Kidney epithelial cell (primary cell): ENCODE results near the gene PTPN1. TPM values are rescaled to one million over a fixed set of nuclear protein-coding genes. Genes with fewer than 3 reads are reported as not detected.
A peak's percentile ranks its signal among the peaks of the same experiment; 100 is the strongest.

ENCODE experiments used
- DNase-seq: peaks from one replicate; pipeline ENCODE4 v3.0.0-alpha.2; 2010; ENCODE audit warnings: low read depth
- H3K27me3 ChIP-seq: 2 replicates; pipeline ENCODE4 v1.6.0; 2011; ENCODE audit warnings: low read length; ENCODE audit not compliant: control insufficient read depth, insufficient read depth
- H3K36me3 ChIP-seq: 2 replicates; pipeline ENCODE4 v1.5.1; 2011; ENCODE audit warnings: low read length; ENCODE audit not compliant: control insufficient read depth, insufficient read depth
- H3K4me3 ChIP-seq: 2 replicates; pipeline ENCODE4 v1.5.1; 2011; ENCODE audit warnings: low read depth, mild to moderate bottlenecking, control low read depth, low read length
- total RNA-seq: library from RNA; depleted of rRNA; stranded (reverse); fragments of >200 nt; gene quantifications from 2 replicates; pipeline ENCODE4 v1.2.3, GENCODE V29; 2015
- TF ChIP-seq, protein P1 (sequence below): IDR thresholded peaks from 2 replicates; pipeline ENCODE4 v1.5.1; 2011; ENCODE audit warnings: mild to moderate bottlenecking, moderate library complexity, low read length, control low read depth, inconsistent platforms; ENCODE audit not compliant: insufficient read depth, poor library complexity, severe bottlenecking

Gene PTPN1
- total RNA-seq, 1 donor from 2014 or later, result 36.9 TPM

DNA sequence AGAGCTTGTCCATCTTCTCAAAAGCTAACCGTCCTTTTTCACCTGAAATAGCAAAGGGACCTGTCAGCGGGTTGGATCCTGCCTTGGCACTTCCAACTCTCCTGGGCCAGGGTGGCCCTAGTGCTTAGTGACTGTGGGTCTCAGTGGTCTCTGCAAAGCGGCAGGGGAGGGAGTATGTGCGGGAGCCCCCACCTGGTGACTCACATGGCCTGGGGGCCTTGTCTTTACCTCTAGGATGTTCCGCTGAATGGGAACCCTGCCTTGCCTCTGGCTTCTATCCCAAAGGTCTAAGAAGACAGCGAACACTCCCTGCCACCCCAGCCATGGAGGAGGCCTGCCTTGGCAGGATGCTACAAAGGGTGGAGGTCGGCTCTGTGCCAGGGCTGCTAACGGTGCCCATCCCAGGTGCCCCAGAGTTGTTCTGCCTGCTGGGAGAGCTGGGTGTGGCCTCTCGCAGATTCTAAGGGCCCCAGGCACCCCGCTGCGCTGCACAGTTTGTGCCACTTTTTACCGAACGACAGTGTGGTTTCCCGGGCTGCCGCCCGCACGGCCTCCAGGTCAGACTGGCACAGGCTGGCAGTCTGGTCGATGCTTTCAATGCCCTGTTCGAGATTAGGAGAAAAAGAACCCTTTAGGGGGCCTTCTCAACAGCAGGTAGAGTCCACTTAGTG is 77.2 kb downstream of the PTPN1 start:
- Histone ChIP-seq H3K4me3 (no peak overlapping the region), H3K27me3 (no peaks in the 10 kb centered on the region), H3K36me3 (peaks cover 4% of the 10 kb centered on the region)
- DNase-seq, result no peak
- TF ChIP-seq, protein P1, sequence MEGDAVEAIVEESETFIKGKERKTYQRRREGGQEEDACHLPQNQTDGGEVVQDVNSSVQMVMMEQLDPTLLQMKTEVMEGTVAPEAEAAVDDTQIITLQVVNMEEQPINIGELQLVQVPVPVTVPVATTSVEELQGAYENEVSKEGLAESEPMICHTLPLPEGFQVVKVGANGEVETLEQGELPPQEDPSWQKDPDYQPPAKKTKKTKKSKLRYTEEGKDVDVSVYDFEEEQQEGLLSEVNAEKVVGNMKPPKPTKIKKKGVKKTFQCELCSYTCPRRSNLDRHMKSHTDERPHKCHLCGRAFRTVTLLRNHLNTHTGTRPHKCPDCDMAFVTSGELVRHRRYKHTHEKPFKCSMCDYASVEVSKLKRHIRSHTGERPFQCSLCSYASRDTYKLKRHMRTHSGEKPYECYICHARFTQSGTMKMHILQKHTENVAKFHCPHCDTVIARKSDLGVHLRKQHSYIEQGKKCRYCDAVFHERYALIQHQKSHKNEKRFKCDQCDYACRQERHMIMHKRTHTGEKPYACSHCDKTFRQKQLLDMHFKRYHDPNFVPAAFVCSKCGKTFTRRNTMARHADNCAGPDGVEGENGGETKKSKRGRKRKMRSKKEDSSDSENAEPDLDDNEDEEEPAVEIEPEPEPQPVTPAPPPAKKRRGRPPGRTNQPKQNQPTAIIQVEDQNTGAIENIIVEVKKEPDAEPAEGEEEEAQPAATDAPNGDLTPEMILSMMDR, result no peak

DNA sequence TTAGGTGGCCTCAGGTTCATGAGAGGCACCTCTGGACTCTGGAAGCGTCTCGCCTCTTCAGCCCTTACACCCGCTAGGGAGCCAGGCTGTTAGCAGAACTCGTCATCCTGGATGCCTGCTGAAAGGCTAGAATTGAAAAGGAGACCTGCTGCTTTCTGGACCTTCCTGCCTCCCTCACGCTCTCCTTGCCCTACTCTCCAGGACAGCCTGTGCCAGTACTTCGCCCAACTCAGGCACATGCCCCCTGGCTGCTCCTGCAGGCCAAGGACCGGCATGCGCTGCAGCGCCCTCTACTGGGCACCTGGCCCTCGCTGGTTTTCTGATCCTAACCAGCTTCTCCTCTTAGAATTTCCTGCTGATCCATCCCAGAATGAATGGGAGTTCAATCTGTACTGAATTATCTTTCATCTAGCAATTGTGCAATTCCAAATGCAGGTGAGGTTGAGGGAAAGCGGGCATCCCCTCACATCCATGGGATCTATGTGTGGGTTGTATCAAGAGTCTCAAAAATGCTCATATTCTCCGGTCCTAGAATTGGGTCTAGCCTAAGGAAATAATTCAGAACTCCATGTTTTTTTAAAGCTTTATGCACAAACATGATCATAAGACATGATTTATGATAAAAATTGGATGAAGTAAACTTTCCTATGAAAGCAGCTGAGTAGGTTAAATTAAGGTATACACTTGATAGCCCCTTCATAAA is 78.0 kb downstream of the PTPN1 start:
- DNase-seq, result no peak
- TF ChIP-seq, protein P1, result peak; percentile 98
- H3K27me3 ChIP-seq, result no peaks in the 10 kb centered on the region
- H3K36me3 ChIP-seq, result peaks cover 4% of the 10 kb centered on the region
- no peak overlapping the region for H3K4me3 ChIP-seq

DNA sequence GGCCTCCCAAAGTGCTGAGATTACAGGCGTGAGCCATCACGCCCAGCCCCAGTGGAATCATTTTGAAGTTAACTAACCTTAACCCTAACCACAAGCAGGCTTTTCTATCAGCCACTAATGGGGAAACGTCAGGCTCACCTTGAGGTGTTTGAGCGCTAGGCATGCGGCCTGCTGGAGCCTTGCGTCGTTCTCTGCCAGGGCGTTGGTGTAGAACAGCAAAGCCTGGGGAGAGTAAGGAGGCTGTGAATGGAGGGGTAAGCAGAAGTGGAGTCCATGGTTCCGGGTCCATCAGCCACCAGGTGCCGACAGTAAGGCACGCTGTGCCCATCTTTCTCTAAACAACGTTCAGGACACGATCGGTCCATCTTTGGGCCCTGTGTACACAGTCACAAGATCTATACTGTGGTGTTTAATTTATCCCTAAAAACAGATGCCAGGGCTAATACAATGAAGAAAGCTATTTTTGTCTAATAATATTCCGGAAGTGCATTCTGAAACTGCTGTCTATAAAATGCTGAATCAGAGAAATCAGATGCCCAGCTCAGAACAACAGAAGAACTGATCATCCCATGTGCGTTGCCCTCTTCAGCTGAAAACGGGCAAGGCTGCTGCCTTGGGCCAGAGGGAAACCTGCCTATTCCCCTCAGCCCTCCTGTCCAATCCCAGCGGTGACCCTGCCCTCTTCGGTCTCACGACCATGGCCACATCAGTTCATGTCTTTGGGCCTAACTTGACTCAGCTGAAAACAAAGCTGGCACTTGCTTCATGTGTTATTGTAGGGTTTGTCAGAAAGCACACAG is 79.6 kb downstream of the PTPN1 start:
- DNase-seq, result no peak
- H3K4me3 ChIP-seq, result no peak overlapping the region
- peaks cover 4% of the 10 kb centered on the region for H3K36me3 ChIP-seq
- TF ChIP-seq, protein P1, result no peak
- H3K27me3 ChIP-seq, result no peaks in the 10 kb centered on the region

DNA sequence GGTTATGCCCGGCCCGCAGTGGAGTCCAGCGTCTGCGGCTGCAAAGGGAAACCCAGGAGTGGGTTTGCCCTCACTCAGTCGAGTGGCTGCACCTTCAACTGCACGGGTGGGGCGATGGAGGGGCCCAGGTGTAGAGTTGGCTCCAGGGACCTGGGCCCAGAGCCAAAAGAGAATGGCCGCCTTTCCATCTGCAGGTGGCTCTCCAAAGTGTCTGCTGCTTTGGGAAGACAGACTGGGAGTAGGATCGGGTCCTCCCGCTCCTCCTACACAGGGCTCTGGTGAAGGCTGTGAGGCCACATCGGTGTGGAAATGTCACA is 80.1 kb downstream of the PTPN1 start:
- TF ChIP-seq, protein P1, result no peak
- Histone ChIP-seq H3K36me3 (peaks cover 4% of the 10 kb centered on the region), H3K4me3 (no peak overlapping the region), H3K27me3 (no peaks in the 10 kb centered on the region)
- no peak for DNase-seq

DNA sequence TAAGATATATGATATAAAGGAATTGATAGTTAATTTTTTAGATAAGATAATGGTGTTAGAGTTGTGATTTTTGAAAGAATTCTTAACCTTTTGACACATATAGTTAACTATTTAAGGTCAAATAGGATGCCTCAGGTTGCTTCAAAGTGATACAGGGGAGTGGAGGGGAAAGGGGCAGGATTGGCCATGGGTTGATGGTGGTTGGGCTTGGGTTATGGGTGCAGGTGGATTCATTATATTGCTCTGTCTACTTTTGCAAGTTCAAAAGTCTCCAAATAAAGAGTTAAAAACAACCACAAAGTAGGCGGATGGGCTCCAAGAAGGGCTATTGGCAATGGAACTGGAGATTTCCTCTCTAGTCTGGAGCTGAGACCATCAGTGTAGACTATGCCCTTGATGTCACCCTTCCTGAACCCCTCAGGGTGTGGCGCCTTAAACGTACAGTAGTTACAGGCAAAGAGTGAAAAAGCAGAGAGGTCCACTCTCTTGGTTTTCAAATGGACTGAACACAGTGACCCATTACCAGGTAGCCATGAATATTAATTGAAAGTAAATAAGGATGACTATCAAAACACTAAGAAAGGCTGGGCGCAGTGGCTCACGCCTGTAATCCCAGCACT is 81.2 kb downstream of the PTPN1 start:
- Histone ChIP-seq H3K4me3 (no peak overlapping the region), H3K36me3 (peaks cover 3% of the 10 kb centered on the region), H3K27me3 (no peaks in the 10 kb centered on the region)
- DNase-seq, result no peak
- TF ChIP-seq, protein P1, result no peak
